GM19023 (cell line): ENCODE measurements around the gene PPBP.
"Not testable (repeated sequence)": the region's sequence is repeated elsewhere in the genome, so short reads cannot be mapped to it uniquely, and the experiment has no call there.

Experiments
- ATAC-seq: cut with Tn5 transposase; IDR thresholded peaks from one replicate; pipeline ENCODE4 v1.9.1; 2021; ENCODE audit warnings: mild to moderate bottlenecking, moderate library complexity; ENCODE audit not compliant: unreplicated experiment

PPBP gene

GRCh38 chr4:73952352-73952751, 35.6 kb downstream of the PPBP start:
- no peak for ATAC-seq

GRCh38 chr4:73950376-73950920, 37.5 kb downstream of the PPBP start:
- not testable (repeated sequence) for ATAC-seq

- no peak for ATAC-seq
Measured at GRCh38 chr4:73948990-73949706, 38.8 kb downstream of the PPBP start.

GRCh38 chr4:73948291-73948690, 39.7 kb downstream of the PPBP start:
- ATAC-seq = no peak

GRCh38 chr4:73947239-73947985, 40.6 kb downstream of the PPBP start:
- ATAC-seq = no peak

GRCh38 chr4:73945674-73946449, 42.1 kb downstream of the PPBP start:
- ATAC-seq = no peak

- ATAC-seq = no peak
Measured at GRCh38 chr4:73945140-73945539, 42.9 kb downstream of the PPBP start.

GRCh38 chr4:73944061-73944875, 43.7 kb downstream of the PPBP start:
- no peak for ATAC-seq

GRCh38 chr4:73943555-73943954, 44.4 kb downstream of the PPBP start:
- no peak for ATAC-seq

- no peak for ATAC-seq
Measured at GRCh38 chr4:73936969-73937368, 51.0 kb downstream of the PPBP start.
